Activated CD8-positive, alpha-beta memory T cell treated with anti-CD3 and anti-CD28 coated beads for 4 hours (primary cell): ENCODE results near the gene XIRP2.
"Not testable (repeated sequence)": the region's sequence is repeated elsewhere in the genome, so short reads cannot be mapped to it uniquely, and the experiment has no call there.

Experiments
- DNase-seq, 2 donors: peaks; one replicate each; pipeline ENCODE4 v3.0.0-alpha.2; 2020; ENCODE audit warnings: low read depth in 2 of 2

The XIRP2 gene

GRCh38 chr2:167196461-167197252 lies 308.4 kb downstream of the XIRP2 start:
- no peak for DNase-seq

- no peak for DNase-seq
These were observed 309.7 kb downstream of the XIRP2 start for GRCh38 chr2:167198009-167198408.

- no peak for DNase-seq
These were observed 310.3 kb downstream of the XIRP2 start for GRCh38 chr2:167198576-167198975.

GRCh38 chr2:167200019-167200418 lies 311.7 kb downstream of the XIRP2 start:
- no peak for DNase-seq

GRCh38 chr2:167209784-167210183 lies 321.5 kb downstream of the XIRP2 start:
- DNase-seq = no peak

- DNase-seq = no peak
These were observed 323.9 kb downstream of the XIRP2 start for GRCh38 chr2:167212014-167212648.

GRCh38 chr2:167215595-167215994 lies 327.3 kb downstream of the XIRP2 start:
- DNase-seq = no peak

- no peak for DNase-seq
These were observed 349.2 kb downstream of the XIRP2 start for GRCh38 chr2:167237478-167237877.

GRCh38 chr2:167240671-167241070 lies 352.4 kb downstream of the XIRP2 start:
- DNase-seq = no peak

GRCh38 chr2:167249197-167249596 lies 360.9 kb downstream of the XIRP2 start:
- no peak for DNase-seq

- DNase-seq = no peak
These were observed 364.7 kb downstream of the XIRP2 start for GRCh38 chr2:167253025-167253424.

GRCh38 chr2:167254721-167255120 lies 366.4 kb downstream of the XIRP2 start:
- DNase-seq = no peak

GRCh38 chr2:167258712-167259111 lies 370.4 kb downstream of the XIRP2 start:
- DNase-seq = no peak

GRCh38 chr2:167264380-167264779 lies 376.1 kb downstream of the XIRP2 start:
- DNase-seq = no peak

GRCh38 chr2:167265004-167265403 lies 376.7 kb downstream of the XIRP2 start:
- no peak for DNase-seq

- no peak for DNase-seq
These were observed 377.4 kb downstream of the XIRP2 start for GRCh38 chr2:167265722-167266121.

GRCh38 chr2:167268245-167268644 lies 380.0 kb downstream of the XIRP2 start:
- DNase-seq = not testable (repeated sequence)

- no peak for DNase-seq
These were observed 383.7 kb downstream of the XIRP2 start for GRCh38 chr2:167271932-167272331.

GRCh38 chr2:167275046-167275445 lies 386.8 kb downstream of the XIRP2 start:
- DNase-seq = no peak

GRCh38 chr2:167279810-167280209 lies 391.5 kb downstream of the XIRP2 start:
- no peak for DNase-seq

GRCh38 chr2:167287212-167287611 lies 398.9 kb downstream of the XIRP2 start:
- no peak for DNase-seq

- no peak for DNase-seq
These were observed 401.6 kb downstream of the XIRP2 start for GRCh38 chr2:167289651-167290410.
